Upper lobe of left lung (tissue), 6 donors: ENCODE data around the gene PTPN1. TPM values are rescaled to one million over a fixed set of nuclear protein-coding genes. Genes with fewer than 3 reads are reported as not detected.

Experiments
- ATAC-seq, 2 donors: fragments of 200-7000 bp; cut with Tn5 transposase; one replicate each; pipeline ENCODE4 v1.9.1; 2022; ENCODE audit warnings: mild to moderate bottlenecking in 2 of 2, moderate library complexity in 2 of 2; ENCODE audit not compliant: low FRiP score in 2 of 2
- DNase-seq, 2 donors: peaks; one replicate each; pipeline ENCODE4 v3.0.0-alpha.2; 2019 to 2020
- H3K27ac ChIP-seq, 4 donors: fragments of 200-600 bp; sonication (generic); one replicate each; pipeline ENCODE4 v1.5.1; 2016 to 2019
- H3K27me3 ChIP-seq, 4 donors: fragments of 200-600 bp; sonication (generic); one replicate each; pipeline ENCODE4 v1.5.1; 2017 to 2019
- H3K36me3 ChIP-seq, 4 donors: fragments of 200-600 bp; sonication (generic); one replicate each; pipeline ENCODE4 v1.5.1; 2016 to 2019
- H3K4me1 ChIP-seq, 4 donors: fragments of 200-600 bp; sonication (generic); one replicate each; pipeline ENCODE4 v1.5.1; 2018 to 2019
- H3K4me3 ChIP-seq, 4 donors: fragments of 200-600 bp; sonication (generic); one replicate each; pipeline ENCODE4 v1.5.1; 2017 to 2019; ENCODE audit warnings: mild to moderate bottlenecking in 2 of 4, moderate library complexity in 1 of 4
- H3K9me3 ChIP-seq, 4 donors: fragments of 200-600 bp; sonication (generic); one replicate each; pipeline ENCODE4 v1.5.1; 2018 to 2019
- CTCF ChIP-seq, 6 experiments: fragments of 450-650 bp in 4 of 6; fragments of 200-600 bp in 2 of 6; sonication (generic) in 2 of 6; IDR thresholded peaks; one replicate each; pipeline ENCODE4 v1.5.1; 2016 to 2019; ENCODE audit warnings: antibody characterized with exemption in 6 of 6
- EP300 ChIP-seq, 4 donors: sonication (generic); formaldehyde crosslinking; IDR thresholded peaks; one replicate each; pipeline ENCODE4 v1.5.1; 2017; ENCODE audit warnings: antibody characterized with exemption in 4 of 4, control low read depth in 2 of 4
- POLR2A ChIP-seq, 4 donors: fragments of 450-650 bp; IDR thresholded peaks; one replicate each; pipeline ENCODE4 v1.5.1; 2016 to 2017; ENCODE audit warnings: antibody characterized with exemption in 4 of 4, mild to moderate bottlenecking in 2 of 4
- POLR2AphosphoS5 ChIP-seq, 2 donors: sonication (generic); formaldehyde crosslinking; IDR thresholded peaks; one replicate each; pipeline ENCODE4 v1.5.1; 2017; ENCODE audit warnings: antibody characterized with exemption in 2 of 2
- WGBS, 2 donors: methylation state at CpG; one replicate each; pipeline ENCODE4 v1.1.5; 2017 to 2018; 5-methylcytosine and 5-hydroxymethylcytosine counted together
- total RNA-seq, 6 donors: library from RNA; depleted of rRNA in 4 of 6; stranded (reverse); fragments of >200 nt in 4 of 6; gene quantifications; one replicate each; pipeline versions ENCODE4 v1.1.0 to v1.2.1, GENCODE V29; 2016 to 2021
- donor health status: DM: no; HTN: no; CAD: no; lungs with moderate emphysema.
- donor health status: DM: no; HTN: yes; CAD: no; lungs with severe emphysema.

PTPN1 gene
- total RNA-seq, 6 donors from 2014 or later, result 75.1 to 137 (median 96.1) TPM

- no peaks in the 10 kb centered on the region for H3K36me3 ChIP-seq
- no peak for DNase-seq
- WGBS, 2 donors, result 68 to 71% methylated on average over 1 of the region's 1 CpG
- H3K27ac ChIP-seq, result peak overlapping the region; percentile 91 to 99 (median 96)
- no peak for ATAC-seq
- peaks cover 48 to 67% (median 60%) of the 10 kb centered on the region in 4 donors for H3K4me1 ChIP-seq
- no peaks in the 10 kb centered on the region for H3K27me3 ChIP-seq
- peak overlapping the region in 3 of 4 donors; percentile 93 to 98 (median 94) for H3K4me3 ChIP-seq
- TF ChIP-seq CTCF (IDR thresholded peaks at IDR 0.05), result no peak
- no peak for TF ChIP-seq EP300 (IDR thresholded peaks at IDR 0.05)
- no peak for TF ChIP-seq POLR2A (IDR thresholded peaks at IDR 0.05)
- no peak for TF ChIP-seq POLR2AphosphoS5 (IDR thresholded peaks at IDR 0.05)
- H3K9me3 ChIP-seq, result no peaks in the 10 kb centered on the region
Measured at GRCh38 chr20:50512323-50512722, 2.1 kb downstream of the PTPN1 start.

- Histone ChIP-seq H3K36me3 (no peaks in the 10 kb centered on the region), H3K9me3 (no peaks in the 10 kb centered on the region), H3K27me3 (no peaks in the 10 kb centered on the region), H3K4me1 (peaks cover 59 to 75% (median 70%) of the 10 kb centered on the region in 4 donors), H3K4me3 (peak overlapping the region in 3 of 4 donors; percentile 93 to 98 (median 94)), H3K27ac (peak overlapping the region; percentile 91 to 99 (median 96))
- ATAC-seq (no peak), DNase-seq (no peak)
- TF ChIP-seq EP300 (IDR thresholded peaks at IDR 0.05), result peak in 1 of 4 donors; percentile 82
- TF ChIP-seq POLR2A (IDR thresholded peaks at IDR 0.05), result no peak
- peak in 1 of 2 donors; percentile 57 for TF ChIP-seq POLR2AphosphoS5 (IDR thresholded peaks at IDR 0.05)
- no peak for TF ChIP-seq CTCF (IDR thresholded peaks at IDR 0.05)
- 46 to 49% methylated on average over 5 of the region's 5 CpGs for WGBS, 2 donors
Measured at GRCh38 chr20:50513169-50514034, 3.2 kb downstream of the PTPN1 start.

- ATAC-seq (no peak), DNase-seq (no peak)
- 94 to 95% methylated on average over 2 of the region's 2 CpGs for WGBS, 2 donors
- H3K36me3 ChIP-seq, result no peaks in the 10 kb centered on the region
- H3K9me3 ChIP-seq, result no peaks in the 10 kb centered on the region
- peaks cover 65 to 81% (median 75%) of the 10 kb centered on the region in 4 donors for H3K4me1 ChIP-seq
- H3K27me3 ChIP-seq, result no peaks in the 10 kb centered on the region
- TF ChIP-seq CTCF (IDR thresholded peaks at IDR 0.05) (no peak), POLR2A (IDR thresholded peaks at IDR 0.05) (no peak), POLR2AphosphoS5 (IDR thresholded peaks at IDR 0.05) (no peak), EP300 (IDR thresholded peaks at IDR 0.05) (no peak)
- peak overlapping the region in 1 of 4 donors; percentile 98 for H3K4me3 ChIP-seq
- peak overlapping the region; percentile 54 to 97 (median 73) for H3K27ac ChIP-seq
Measured at GRCh38 chr20:50514035-50514337, 3.8 kb downstream of the PTPN1 start.

- WGBS, 2 donors, result 89 to 94% methylated on average over 3 of the region's 3 CpGs
- H3K27ac ChIP-seq, result peak overlapping the region in 3 of 4 donors; percentile 58 to 97 (median 91)
- TF ChIP-seq CTCF (IDR thresholded peaks at IDR 0.05) (no peak), POLR2AphosphoS5 (IDR thresholded peaks at IDR 0.05) (no peak), EP300 (IDR thresholded peaks at IDR 0.05) (no peak), POLR2A (IDR thresholded peaks at IDR 0.05) (no peak)
- H3K9me3 ChIP-seq, result no peaks in the 10 kb centered on the region
- H3K4me3 ChIP-seq, result peak overlapping the region in 1 of 4 donors; percentile 98
- DNase-seq (no peak), ATAC-seq (no peak)
- H3K27me3 ChIP-seq, result no peaks in the 10 kb centered on the region
- H3K36me3 ChIP-seq, result peaks cover 0 to 3% (median 0%) of the 10 kb centered on the region in 4 donors
- peaks cover 67 to 83% (median 77%) of the 10 kb centered on the region in 4 donors for H3K4me1 ChIP-seq
Measured at GRCh38 chr20:50514750-50515149, 4.6 kb downstream of the PTPN1 start.
